Neural cell (in vitro differentiated cells): ENCODE results near the gene MXRA7. TPM values are rescaled to one million over a fixed set of nuclear protein-coding genes. Genes with fewer than 3 reads are reported as not detected.
A peak's percentile ranks its signal among the peaks of the same experiment; 100 is the strongest.

Source experiments
- H2AFZ ChIP-seq: fragments of 200-600, 300-800 bp; sonication (generic), shearing (Covaris generic); 2 replicates; pipeline ENCODE4 v1.6.0; 2014; ENCODE audit warnings: low read depth, mild to moderate bottlenecking, antibody characterized with exemption, low read length, moderate library complexity
- H3F3A ChIP-seq: fragments of 200-600 bp; shearing (Covaris generic); 2 replicates; pipeline ENCODE4 v1.6.1; 2016; ENCODE audit warnings: mild to moderate bottlenecking, moderate library complexity, mixed read lengths, antibody characterized with exemption, low read length; ENCODE audit not compliant: insufficient read depth, poor library complexity, severe bottlenecking
- H3K27ac ChIP-seq: fragments of 200-600, 300-800 bp; sonication (generic), shearing (Covaris generic); 2 replicates; pipeline ENCODE4 v1.5.1; 2014; ENCODE audit warnings: mild to moderate bottlenecking, low read length, moderate library complexity
- H3K27me3 ChIP-seq: fragments of 300-800, 200-600 bp; sonication (generic), shearing (Covaris generic); 2 replicates; pipeline ENCODE4 v1.6.0; 2014; ENCODE audit warnings: mild to moderate bottlenecking, low read depth, low read length, moderate library complexity; ENCODE audit not compliant: insufficient read depth
- H3K36me3 ChIP-seq: fragments of 300-800, 200-600 bp; sonication (generic), shearing (Covaris generic); 2 replicates; pipeline ENCODE4 v1.5.1; 2014; ENCODE audit warnings: mild to moderate bottlenecking, antibody characterized with exemption, low read length, moderate library complexity; ENCODE audit not compliant: insufficient read depth
- H3K4me2 ChIP-seq: fragments of 300-800, 200-600 bp; sonication (generic), shearing (Covaris generic); 2 replicates; pipeline ENCODE4 v1.6.0; 2014; ENCODE audit warnings: mild to moderate bottlenecking, low read length
- H3K4me3 ChIP-seq: fragments of 300-800, 200-600 bp; sonication (generic), shearing (Covaris generic); 2 replicates; pipeline ENCODE4 v1.5.1; 2014; ENCODE audit warnings: mild to moderate bottlenecking, low read length, moderate library complexity
- H3K79me2 ChIP-seq: fragments of 200-600 bp; shearing (Covaris generic); replicated peaks from 2 replicates; pipeline ENCODE4 v1.6.0; 2014; ENCODE audit warnings: mild to moderate bottlenecking, low read length, moderate library complexity; ENCODE audit not compliant: insufficient read depth
- H3K9ac ChIP-seq: fragments of 300-800, 200-600 bp; sonication (generic), shearing (Covaris generic); 2 replicates; pipeline ENCODE4 v1.6.1; 2016; ENCODE audit warnings: mild to moderate bottlenecking, low read length, mixed read lengths
- H3K9me2 ChIP-seq: fragments of 200-600 bp; shearing (Covaris generic); 2 replicates; pipeline ENCODE4 v1.6.1; 2016; ENCODE audit warnings: mild to moderate bottlenecking, low read length, mixed read lengths; ENCODE audit not compliant: insufficient read depth
- H3K9me3 ChIP-seq: fragments of 200-600, 300-800 bp; sonication (generic), shearing (Covaris generic); 2 replicates; pipeline ENCODE4 v1.6.1; 2016; ENCODE audit warnings: mild to moderate bottlenecking, mixed run types, low read length, moderate library complexity, mixed read lengths
- H4K20me1 ChIP-seq: fragments of 200-600 bp; shearing (Covaris generic); 2 replicates; pipeline ENCODE4 v1.6.1; 2016; ENCODE audit warnings: mild to moderate bottlenecking, mixed run types; ENCODE audit not compliant: insufficient read depth
- EP300 ChIP-seq: fragments of 450-650 bp; conservative IDR thresholded peaks from 2 replicates; pipeline ENCODE4 v1.6.1; 2014; ENCODE audit warnings: antibody characterized with exemption, mild to moderate bottlenecking, moderate library complexity; ENCODE audit not compliant: poor library complexity, severe bottlenecking
- EZH2 ChIP-seq: fragments of 200-600, 300-800 bp; shearing (Covaris generic), sonication (generic); IDR thresholded peaks from 2 replicates; pipeline ENCODE4 v1.6.1; 2014; ENCODE audit warnings: antibody characterized with exemption, low read length, borderline replicate concordance, mild to moderate bottlenecking; ENCODE audit not compliant: insufficient read depth, poor library complexity, severe bottlenecking
- MXI1 ChIP-seq: fragments of 450-650 bp; conservative IDR thresholded peaks from 2 replicates; pipeline ENCODE4 v1.6.1; 2014; ENCODE audit warnings: antibody characterized with exemption, mild to moderate bottlenecking; ENCODE audit not compliant: poor library complexity, severe bottlenecking
- POLR2AphosphoS5 ChIP-seq: IDR thresholded peaks from 2 replicates; pipeline ENCODE4 v1.6.1; 2012
- RAD21 ChIP-seq: fragments of 450-650 bp; conservative IDR thresholded peaks from 2 replicates; pipeline ENCODE4 v1.6.1; 2014; ENCODE audit warnings: antibody characterized with exemption, mild to moderate bottlenecking, moderate library complexity
- SMC3 ChIP-seq: fragments of 450-650 bp; conservative IDR thresholded peaks from 2 replicates; pipeline ENCODE4 v1.6.1; 2014; ENCODE audit warnings: antibody characterized with exemption, mild to moderate bottlenecking, moderate library complexity; ENCODE audit not compliant: poor library complexity
- TAF1 ChIP-seq: IDR thresholded peaks from 2 replicates; pipeline ENCODE4 v1.6.1; 2012; ENCODE audit warnings: low read depth
- polyA plus RNA-seq: library from polyadenylated mRNA; depleted of rRNA; stranded (reverse); fragments of >200 nt; gene quantifications from 2 replicates; pipeline ENCODE4 v1.2.3, GENCODE V29; 2014
- TF ChIP-seq, protein P1 (sequence below): fragments of 450-650 bp; IDR thresholded peaks from 2 replicates; pipeline ENCODE4 v1.5.1; 2014; ENCODE audit warnings: antibody characterized with exemption, mild to moderate bottlenecking, moderate library complexity; ENCODE audit not compliant: poor library complexity, severe bottlenecking
- TF ChIP-seq, protein P2 (sequence below): IDR thresholded peaks from 2 replicates; pipeline ENCODE4 v1.6.1; 2012; ENCODE audit warnings: borderline replicate concordance

MXRA7 gene
- polyA plus RNA-seq, 1 donor from 2014 or later: 143 TPM

DNA sequence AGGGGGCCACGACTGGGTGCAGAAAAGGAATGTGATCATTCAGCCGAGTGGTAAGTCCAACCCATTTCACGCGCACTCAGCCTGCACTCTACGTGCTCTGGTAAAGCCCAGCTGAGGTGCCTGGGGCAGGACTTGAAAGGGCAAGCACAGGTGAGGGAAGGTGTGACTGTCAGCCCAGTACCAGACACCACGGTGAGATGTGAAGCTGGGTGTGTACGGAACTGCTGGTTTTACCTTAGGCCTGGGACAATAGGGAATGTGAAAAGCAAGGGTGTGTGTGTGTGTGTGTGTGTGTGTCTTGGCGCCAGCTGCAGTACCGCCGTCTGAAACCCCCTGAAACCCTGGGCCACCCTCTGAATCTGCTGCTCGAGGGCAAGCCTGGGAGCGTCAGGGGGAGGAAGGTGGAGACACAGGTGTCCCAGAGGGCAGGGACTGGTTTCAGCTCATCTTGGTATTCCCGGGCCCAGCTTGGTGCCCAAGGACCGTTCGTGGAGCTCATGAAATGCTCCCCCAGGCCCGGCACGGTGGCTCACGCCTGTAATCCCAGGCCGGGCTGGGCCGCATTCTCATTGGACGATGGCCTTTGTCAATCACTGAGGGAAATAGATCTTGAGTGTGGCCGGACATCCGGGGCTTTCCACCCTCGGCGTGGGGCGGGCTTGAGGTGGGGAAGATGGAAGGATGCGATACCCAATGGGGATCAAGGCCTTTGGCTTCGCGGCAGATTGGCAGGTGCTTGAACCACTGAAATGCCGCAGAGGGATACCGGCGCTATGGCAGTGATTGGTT is 39.4 kb downstream of the MXRA7 start:
- TF ChIP-seq SMC3: no peak
- no peak for TF ChIP-seq EZH2
- TF ChIP-seq POLR2AphosphoS5: peak; percentile 37
- no peak for TF ChIP-seq MXI1
- peak; percentile 15 for TF ChIP-seq EP300
- TF ChIP-seq, protein P1, sequence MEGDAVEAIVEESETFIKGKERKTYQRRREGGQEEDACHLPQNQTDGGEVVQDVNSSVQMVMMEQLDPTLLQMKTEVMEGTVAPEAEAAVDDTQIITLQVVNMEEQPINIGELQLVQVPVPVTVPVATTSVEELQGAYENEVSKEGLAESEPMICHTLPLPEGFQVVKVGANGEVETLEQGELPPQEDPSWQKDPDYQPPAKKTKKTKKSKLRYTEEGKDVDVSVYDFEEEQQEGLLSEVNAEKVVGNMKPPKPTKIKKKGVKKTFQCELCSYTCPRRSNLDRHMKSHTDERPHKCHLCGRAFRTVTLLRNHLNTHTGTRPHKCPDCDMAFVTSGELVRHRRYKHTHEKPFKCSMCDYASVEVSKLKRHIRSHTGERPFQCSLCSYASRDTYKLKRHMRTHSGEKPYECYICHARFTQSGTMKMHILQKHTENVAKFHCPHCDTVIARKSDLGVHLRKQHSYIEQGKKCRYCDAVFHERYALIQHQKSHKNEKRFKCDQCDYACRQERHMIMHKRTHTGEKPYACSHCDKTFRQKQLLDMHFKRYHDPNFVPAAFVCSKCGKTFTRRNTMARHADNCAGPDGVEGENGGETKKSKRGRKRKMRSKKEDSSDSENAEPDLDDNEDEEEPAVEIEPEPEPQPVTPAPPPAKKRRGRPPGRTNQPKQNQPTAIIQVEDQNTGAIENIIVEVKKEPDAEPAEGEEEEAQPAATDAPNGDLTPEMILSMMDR: peak; percentile 41
- TF ChIP-seq, protein P2, sequence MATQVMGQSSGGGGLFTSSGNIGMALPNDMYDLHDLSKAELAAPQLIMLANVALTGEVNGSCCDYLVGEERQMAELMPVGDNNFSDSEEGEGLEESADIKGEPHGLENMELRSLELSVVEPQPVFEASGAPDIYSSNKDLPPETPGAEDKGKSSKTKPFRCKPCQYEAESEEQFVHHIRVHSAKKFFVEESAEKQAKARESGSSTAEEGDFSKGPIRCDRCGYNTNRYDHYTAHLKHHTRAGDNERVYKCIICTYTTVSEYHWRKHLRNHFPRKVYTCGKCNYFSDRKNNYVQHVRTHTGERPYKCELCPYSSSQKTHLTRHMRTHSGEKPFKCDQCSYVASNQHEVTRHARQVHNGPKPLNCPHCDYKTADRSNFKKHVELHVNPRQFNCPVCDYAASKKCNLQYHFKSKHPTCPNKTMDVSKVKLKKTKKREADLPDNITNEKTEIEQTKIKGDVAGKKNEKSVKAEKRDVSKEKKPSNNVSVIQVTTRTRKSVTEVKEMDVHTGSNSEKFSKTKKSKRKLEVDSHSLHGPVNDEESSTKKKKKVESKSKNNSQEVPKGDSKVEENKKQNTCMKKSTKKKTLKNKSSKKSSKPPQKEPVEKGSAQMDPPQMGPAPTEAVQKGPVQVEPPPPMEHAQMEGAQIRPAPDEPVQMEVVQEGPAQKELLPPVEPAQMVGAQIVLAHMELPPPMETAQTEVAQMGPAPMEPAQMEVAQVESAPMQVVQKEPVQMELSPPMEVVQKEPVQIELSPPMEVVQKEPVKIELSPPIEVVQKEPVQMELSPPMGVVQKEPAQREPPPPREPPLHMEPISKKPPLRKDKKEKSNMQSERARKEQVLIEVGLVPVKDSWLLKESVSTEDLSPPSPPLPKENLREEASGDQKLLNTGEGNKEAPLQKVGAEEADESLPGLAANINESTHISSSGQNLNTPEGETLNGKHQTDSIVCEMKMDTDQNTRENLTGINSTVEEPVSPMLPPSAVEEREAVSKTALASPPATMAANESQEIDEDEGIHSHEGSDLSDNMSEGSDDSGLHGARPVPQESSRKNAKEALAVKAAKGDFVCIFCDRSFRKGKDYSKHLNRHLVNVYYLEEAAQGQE: no peak
- TF ChIP-seq TAF1: peak; percentile 23
- TF ChIP-seq RAD21: no peak
- Histone ChIP-seq H3K9me2 (no peaks in the 10 kb centered on the region), H3K27me3 (no peaks in the 10 kb centered on the region), H3K4me2 (peak overlapping the region; percentile 43), H3K79me2 (no peaks in the 10 kb centered on the region), H3K27ac (peak overlapping the region; percentile 82), H3K4me3 (peak overlapping the region; percentile 76), H2AFZ (peak overlapping the region; percentile 98), H3K36me3 (no peaks in the 10 kb centered on the region), H4K20me1 (no peaks in the 10 kb centered on the region), H3K9ac (peak overlapping the region; percentile 71), H3K9me3 (no peaks in the 10 kb centered on the region), H3F3A (no peaks in the 10 kb centered on the region)

DNA sequence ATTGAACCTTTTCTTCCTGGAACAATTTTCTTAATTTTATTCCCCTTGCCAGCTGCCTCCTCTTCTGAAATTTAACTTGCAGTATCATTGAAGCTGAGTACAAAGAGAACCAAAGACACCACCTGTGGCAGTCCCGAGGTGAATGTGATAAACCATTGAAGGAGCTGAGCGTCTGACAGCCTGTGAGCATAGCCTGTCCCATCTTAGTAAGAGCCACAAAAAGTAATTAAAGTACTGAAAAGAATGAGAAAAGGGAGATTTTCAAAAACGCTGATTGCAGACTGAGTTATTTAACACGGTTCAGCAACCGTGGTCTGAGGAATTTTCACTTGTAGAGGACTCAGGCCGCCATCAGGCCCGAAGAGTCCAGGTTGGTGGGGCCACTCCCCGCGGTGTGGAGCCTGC is 40.0 kb downstream of the MXRA7 start:
- no peaks in the 10 kb centered on the region for H4K20me1 ChIP-seq
- H3K4me3 ChIP-seq: no peak overlapping the region
- H3K27ac ChIP-seq: peak overlapping the region; percentile 82
- peak overlapping the region; percentile 65 for H3K9ac ChIP-seq
- H3K27me3 ChIP-seq: no peaks in the 10 kb centered on the region
- H2AFZ ChIP-seq: peak overlapping the region; percentile 98
- no peaks in the 10 kb centered on the region for H3K36me3 ChIP-seq
- H3K9me3 ChIP-seq: no peaks in the 10 kb centered on the region
- no peaks in the 10 kb centered on the region for H3K79me2 ChIP-seq
- H3K4me2 ChIP-seq: no peak overlapping the region
- no peak for TF ChIP-seq EZH2
- TF ChIP-seq EP300: no peak
- TF ChIP-seq, protein P1: no peak
- TF ChIP-seq TAF1: no peak
- TF ChIP-seq, protein P2: no peak
- TF ChIP-seq MXI1: no peak
- no peak for TF ChIP-seq SMC3
- no peak for TF ChIP-seq POLR2AphosphoS5
- TF ChIP-seq RAD21: no peak
- H3F3A ChIP-seq: no peaks in the 10 kb centered on the region
- no peaks in the 10 kb centered on the region for H3K9me2 ChIP-seq
